Epithelial cell of esophagus (primary cell): Measurements from ENCODE around the gene CCDC78.
A peak's percentile ranks its signal among the peaks of the same experiment; 100 is the strongest.

Source experiments
- DNase-seq: peaks from one replicate; pipeline ENCODE4 v3.0.0; 2010; ENCODE audit warnings: low read depth
- H3K4me3 ChIP-seq: 2 replicates; pipeline ENCODE4 v1.5.1; 2011; ENCODE audit warnings: mild to moderate bottlenecking, low read length, control low read depth
- TF ChIP-seq, protein P1 (sequence below): IDR thresholded peaks from 2 replicates; pipeline ENCODE4 v1.5.1; 2011; ENCODE audit warnings: low read depth, mild to moderate bottlenecking, low read length, control low read depth, inconsistent platforms; ENCODE audit not compliant: insufficient read depth; ENCODE audit errors: missing control alignments

The CCDC78 gene

DNA sequence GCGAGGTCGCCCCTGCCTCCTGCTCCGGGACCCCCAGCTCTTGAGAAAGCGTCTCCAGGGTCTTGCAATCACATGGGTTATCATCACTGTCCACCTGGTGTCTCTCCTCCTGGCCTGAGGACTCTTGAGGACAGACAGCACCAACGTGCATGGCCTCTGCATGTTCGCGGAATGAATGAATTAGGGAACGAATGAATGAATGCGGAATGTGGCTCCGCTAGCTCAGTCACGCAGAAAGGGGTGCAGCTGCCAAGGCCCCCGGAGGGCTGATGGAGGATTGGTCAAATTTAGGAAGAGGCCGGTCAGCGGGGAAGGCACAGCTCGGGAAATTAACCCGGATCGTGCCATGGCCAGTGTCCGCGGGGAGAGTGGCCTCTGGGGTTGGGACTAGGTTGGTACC is 23.9 kb downstream of the CCDC78 start:
- no peak for DNase-seq
- TF ChIP-seq, protein P1, sequence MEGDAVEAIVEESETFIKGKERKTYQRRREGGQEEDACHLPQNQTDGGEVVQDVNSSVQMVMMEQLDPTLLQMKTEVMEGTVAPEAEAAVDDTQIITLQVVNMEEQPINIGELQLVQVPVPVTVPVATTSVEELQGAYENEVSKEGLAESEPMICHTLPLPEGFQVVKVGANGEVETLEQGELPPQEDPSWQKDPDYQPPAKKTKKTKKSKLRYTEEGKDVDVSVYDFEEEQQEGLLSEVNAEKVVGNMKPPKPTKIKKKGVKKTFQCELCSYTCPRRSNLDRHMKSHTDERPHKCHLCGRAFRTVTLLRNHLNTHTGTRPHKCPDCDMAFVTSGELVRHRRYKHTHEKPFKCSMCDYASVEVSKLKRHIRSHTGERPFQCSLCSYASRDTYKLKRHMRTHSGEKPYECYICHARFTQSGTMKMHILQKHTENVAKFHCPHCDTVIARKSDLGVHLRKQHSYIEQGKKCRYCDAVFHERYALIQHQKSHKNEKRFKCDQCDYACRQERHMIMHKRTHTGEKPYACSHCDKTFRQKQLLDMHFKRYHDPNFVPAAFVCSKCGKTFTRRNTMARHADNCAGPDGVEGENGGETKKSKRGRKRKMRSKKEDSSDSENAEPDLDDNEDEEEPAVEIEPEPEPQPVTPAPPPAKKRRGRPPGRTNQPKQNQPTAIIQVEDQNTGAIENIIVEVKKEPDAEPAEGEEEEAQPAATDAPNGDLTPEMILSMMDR = no peak
- no peak overlapping the region for H3K4me3 ChIP-seq

DNA sequence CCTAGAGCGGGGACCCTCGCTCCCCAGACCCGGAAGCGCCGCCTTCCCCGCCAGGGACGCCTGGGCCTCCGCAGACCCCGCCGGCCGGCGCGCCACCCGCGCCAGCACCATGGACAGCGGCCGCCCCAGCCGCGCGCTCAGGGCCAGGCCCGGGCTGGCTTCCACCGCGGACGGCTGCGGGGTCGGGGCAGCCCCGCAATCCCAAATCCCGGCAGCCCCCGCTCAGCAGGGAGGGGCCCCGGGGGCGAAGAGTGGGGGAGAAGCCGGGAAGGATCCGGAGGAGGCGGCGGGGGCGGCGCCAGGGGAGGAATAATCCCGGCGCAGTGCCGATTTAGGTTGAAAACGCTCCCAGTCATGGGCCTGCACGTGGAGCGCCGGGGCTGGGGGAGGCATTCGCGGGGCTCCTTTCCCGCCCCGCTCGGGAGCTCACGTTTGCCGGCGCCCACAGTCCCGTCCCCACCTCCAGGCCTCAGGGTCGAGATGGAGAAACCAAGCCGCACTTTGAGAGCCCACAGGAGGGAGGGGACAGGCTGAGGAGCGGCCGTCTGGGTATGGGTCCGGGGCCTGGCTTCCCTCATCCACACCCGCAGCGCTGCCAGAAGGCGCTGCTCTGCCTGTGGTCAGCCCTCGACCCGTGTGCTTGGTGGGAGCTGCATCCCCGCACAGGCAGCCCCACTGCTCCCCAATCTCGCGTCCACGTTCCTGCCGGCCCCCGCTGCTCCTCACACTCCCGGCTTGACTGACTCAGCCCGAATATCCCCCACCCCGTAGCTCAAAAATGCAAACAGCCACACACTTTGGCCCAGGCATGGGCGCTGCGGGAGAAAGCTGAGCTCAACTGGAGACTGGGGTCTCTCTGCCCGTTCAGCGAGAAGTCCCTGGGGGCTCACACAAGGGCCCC is 25.3 kb downstream of the CCDC78 start:
- DNase-seq = no peak
- TF ChIP-seq, protein P1 = no peak
- no peak overlapping the region for H3K4me3 ChIP-seq

DNA sequence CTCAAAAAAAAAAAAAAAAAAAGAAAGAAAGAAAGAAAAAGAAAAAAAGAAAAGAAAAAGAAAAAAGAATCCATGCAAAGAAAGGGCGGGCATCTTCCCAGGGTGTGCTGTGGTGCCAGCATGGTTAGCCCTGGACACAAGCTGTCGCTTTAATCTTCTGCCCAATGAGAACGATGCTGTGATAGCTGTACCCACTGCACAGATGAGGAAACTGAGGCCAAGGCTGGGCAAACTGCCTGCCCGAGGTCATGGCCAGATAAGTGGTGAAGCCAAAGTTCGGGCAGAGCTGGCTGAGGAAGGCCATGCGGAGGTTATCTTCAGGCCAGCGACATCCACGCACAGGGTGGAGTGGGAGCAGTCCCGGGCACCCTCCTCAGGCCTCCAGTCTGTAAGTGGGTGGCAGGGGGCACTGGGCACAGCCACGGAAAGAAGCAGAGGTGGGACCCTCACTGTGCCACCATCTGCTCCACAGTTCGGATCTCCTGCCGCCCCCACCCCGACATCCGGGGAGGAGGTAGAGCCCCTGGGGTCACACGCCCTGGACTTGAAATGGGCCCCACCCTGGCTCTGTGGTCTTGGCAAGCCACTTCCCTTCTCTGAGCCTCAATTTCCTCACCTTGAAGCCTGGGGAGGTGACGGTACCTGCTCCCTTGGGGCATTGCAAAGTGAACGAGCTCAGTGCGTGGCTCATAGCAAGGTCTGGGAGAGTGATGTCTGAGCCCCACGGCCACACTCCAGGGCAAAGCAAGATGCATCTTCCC is 27.2 kb downstream of the CCDC78 start:
- H3K4me3 ChIP-seq = no peak overlapping the region
- TF ChIP-seq, protein P1 = no peak
- no peak for DNase-seq

DNA sequence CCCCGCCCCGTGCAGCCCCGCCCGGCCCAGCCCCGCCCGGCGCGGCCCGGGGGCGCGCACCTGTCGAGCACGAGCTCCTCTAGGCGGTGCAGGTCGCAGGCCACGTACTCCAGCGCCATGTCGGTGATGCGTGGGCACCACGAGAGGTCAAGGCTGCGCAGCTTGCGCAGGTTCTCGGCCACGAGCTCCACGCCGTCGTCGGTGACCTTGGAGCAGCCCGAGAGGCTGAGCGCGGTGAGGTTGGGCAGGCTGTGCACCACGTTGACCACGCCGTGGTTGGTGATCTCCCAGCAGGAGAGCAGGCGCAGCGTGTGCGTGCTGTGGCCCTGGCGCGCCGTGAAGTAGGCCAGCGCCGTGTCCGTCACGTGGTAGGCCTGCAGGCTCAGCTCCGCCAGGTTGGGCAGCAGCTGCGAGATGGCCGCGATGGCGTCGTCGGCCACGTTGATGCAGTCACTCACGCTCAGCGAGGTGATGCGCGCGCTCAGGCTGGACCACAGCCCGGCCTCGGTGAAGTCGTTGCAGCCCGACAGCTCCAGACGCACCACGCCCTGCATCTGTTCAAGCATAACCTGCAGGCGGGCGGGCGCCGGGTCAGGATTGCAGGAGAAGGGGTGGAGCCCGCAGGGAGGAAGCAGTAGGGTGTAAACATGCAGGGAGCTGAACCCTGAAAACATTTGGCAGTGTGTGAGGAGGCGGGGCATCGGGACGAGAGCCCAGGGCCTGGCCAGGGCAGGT is 30.7 kb downstream of the CCDC78 start:
- TF ChIP-seq, protein P1 = no peak
- peak overlapping the region; percentile 20 for H3K4me3 ChIP-seq
- DNase-seq = peak; percentile 89

DNA sequence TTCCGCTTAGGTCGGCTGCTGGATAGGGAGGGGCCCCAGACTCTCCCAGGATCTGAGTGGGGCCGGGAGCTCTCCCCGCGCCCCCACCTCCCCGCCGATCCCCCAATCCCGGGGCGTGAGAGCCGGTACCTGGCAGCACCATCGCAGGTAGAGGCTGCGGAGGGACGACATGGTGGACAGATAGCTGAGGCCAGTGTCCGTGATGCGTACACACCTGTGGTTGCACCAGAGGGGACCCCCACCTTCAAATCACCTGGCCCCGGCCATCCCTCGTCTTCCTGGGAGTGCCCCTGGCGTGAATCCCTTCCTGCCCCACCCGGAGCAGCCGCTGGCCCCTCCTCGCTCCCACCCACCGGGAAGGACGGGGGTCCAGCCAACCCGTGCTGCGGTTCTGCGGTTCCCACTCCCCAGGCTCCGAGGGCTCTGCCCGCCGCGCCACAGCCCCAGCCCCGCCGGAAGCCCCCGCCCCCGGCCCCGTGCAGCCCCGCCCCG is 31.3 kb downstream of the CCDC78 start:
- DNase-seq = no peak
- TF ChIP-seq, protein P1 = no peak
- H3K4me3 ChIP-seq = peak overlapping the region; percentile 24

DNA sequence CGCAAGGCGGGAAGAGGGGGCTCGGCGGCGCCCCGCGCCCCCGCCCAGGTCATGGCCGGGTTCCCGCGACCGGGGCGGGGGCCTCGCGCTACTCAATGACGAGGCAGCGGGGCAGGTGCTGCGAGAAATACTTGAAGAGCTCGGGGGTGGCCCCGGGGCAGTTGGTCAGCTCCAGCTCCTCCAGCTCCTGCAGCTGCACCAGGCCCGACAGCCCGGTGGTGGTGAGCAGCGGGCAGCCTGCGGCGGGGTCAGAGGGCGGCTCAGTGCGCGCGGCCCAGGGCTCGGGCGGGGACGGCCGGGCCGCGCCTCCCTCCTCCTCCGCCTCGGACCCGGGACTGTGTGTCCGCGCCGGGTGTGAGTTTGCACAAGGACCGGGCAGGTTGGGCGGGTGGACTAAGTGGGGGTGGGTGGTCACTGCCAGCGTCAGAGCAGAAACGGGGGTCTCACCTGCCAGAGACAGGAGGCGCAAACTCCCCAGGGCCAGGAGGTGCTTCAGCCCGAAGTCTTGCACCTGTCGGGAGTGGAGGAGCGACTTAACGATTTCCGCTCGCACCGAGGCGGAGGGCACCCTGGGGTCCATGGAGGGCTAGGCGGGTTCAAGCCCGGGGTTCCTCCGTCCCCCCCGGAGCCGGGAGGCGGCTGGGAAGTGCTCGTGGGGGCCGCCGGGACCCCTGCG is 31.9 kb downstream of the CCDC78 start:
- DNase-seq = no peak
- TF ChIP-seq, protein P1 = no peak
- peak overlapping the region; percentile 14 for H3K4me3 ChIP-seq
